DND-41 (cell line): ENCODE results near the gene SMPD2.

ENCODE experiments used
- ATAC-seq: fragments of 200-7000 bp; cut with Tn5 transposase; 3 replicates; pipeline ENCODE4 v1.9.1; 2021; ENCODE audit warnings: low read depth; ENCODE audit not compliant: insufficient read depth
- DNase-seq: peaks from one replicate; pipeline ENCODE4 v3.0.0-alpha.2; 2020
- H2AFZ ChIP-seq: 2 replicates; pipeline ENCODE4 v1.6.0; 2012; ENCODE audit warnings: low read depth, low read length
- H3K27ac ChIP-seq: 2 replicates; pipeline ENCODE4 v1.5.1; 2012; ENCODE audit warnings: low read length, inconsistent platforms
- H3K27me3 ChIP-seq: fragments of 200-600 bp; sonication (generic); 2 replicates; pipeline ENCODE4 v1.6.0; 2012; ENCODE audit warnings: low read length, mild to moderate bottlenecking, inconsistent platforms; ENCODE audit not compliant: insufficient read depth, poor library complexity
- H3K36me3 ChIP-seq: 2 replicates; pipeline ENCODE4 v1.5.1; 2012; ENCODE audit warnings: low read length, inconsistent platforms; ENCODE audit not compliant: insufficient read depth
- H3K4me1 ChIP-seq: 2 replicates; pipeline ENCODE4 v1.5.1; 2012; ENCODE audit warnings: mild to moderate bottlenecking, low read length; ENCODE audit not compliant: insufficient read depth
- H3K4me2 ChIP-seq: 2 replicates; pipeline ENCODE4 v1.6.0; 2012; ENCODE audit warnings: mild to moderate bottlenecking, moderate library complexity, low read length, inconsistent platforms; ENCODE audit not compliant: insufficient read depth
- H3K4me3 ChIP-seq, 2 experiments: fragments of 200-600 bp in 1 of 2; shearing (Covaris generic) in 1 of 2; 2 replicates each; pipeline ENCODE4 v1.5.1; 2012 to 2016; ENCODE audit warnings: inconsistent platforms in 2 of 2, low read length in 2 of 2, mild to moderate bottlenecking in 2 of 2, low read depth in 1 of 2, moderate library complexity in 1 of 2
- H3K79me2 ChIP-seq: 2 replicates; pipeline ENCODE4 v1.6.0; 2012; ENCODE audit warnings: low read length, inconsistent platforms; ENCODE audit not compliant: insufficient read depth
- H3K9ac ChIP-seq: 2 replicates; pipeline ENCODE4 v1.6.0; 2012; ENCODE audit warnings: low read depth, mild to moderate bottlenecking, inconsistent platforms, low read length, moderate library complexity
- H3K9me3 ChIP-seq: 2 replicates; pipeline ENCODE4 v1.5.1; 2012; ENCODE audit warnings: low read length, moderate library complexity, mild to moderate bottlenecking, inconsistent platforms; ENCODE audit not compliant: insufficient read depth, severe bottlenecking
- H4K20me1 ChIP-seq: 2 replicates; pipeline ENCODE4 v1.6.0; 2012; ENCODE audit warnings: low read length; ENCODE audit not compliant: insufficient read depth
- CTCF ChIP-seq: IDR thresholded peaks from 2 replicates; pipeline ENCODE4 v1.5.1; 2012; ENCODE audit warnings: borderline replicate concordance, low read length, moderate library complexity, mild to moderate bottlenecking; ENCODE audit not compliant: poor library complexity, severe bottlenecking; ENCODE audit errors: extremely low read depth
- EZH2 ChIP-seq: IDR thresholded peaks from 3 replicates; pipeline ENCODE4 v1.6.1; 2012; ENCODE audit warnings: borderline replicate concordance, low read depth, mild to moderate bottlenecking, moderate library complexity, low read length, inconsistent platforms; ENCODE audit not compliant: severe bottlenecking

Gene SMPD2

GRCh38 chr6:109456111-109456583 lies 15.6 kb downstream of the SMPD2 start:
- Histone ChIP-seq H3K4me1 (peaks cover 29% of the 10 kb centered on the region), H3K9ac (peak overlapping the region; percentile 92), H3K9me3 (no peaks in the 10 kb centered on the region), H3K79me2 (0 out of 2 replicates have a peak, but pooled peaks cover 2% of the 10 kb centered on the region), H2AFZ (peak overlapping the region; percentile 66), H3K27me3 (no peaks in the 10 kb centered on the region), H4K20me1 (peaks cover 13% of the 10 kb centered on the region; the same call in 1 of the 2 replicates), H3K4me2 (peak overlapping the region; percentile 94), H3K36me3 (peaks cover 38% of the 10 kb centered on the region), H3K27ac (peak overlapping the region; percentile 28; the same call in 1 of the 2 replicates), H3K4me3 (peak overlapping the region; percentile 15 to 97; a peak in 3 of 4 replicates)
- no peak for TF ChIP-seq CTCF
- TF ChIP-seq EZH2, result no peak
- no peak for ATAC-seq
- no peak for DNase-seq

- 0 out of 2 replicates have a peak, but pooled peaks cover 2% of the 10 kb centered on the region for H3K79me2 ChIP-seq
- peaks cover 13% of the 10 kb centered on the region; the same call in 1 of the 2 replicates for H4K20me1 ChIP-seq
- TF ChIP-seq EZH2 (no peak), CTCF (no peak)
- no peak overlapping the region for H2AFZ ChIP-seq
- ATAC-seq (no peak), DNase-seq (no peak)
- H3K36me3 ChIP-seq, result peaks cover 37% of the 10 kb centered on the region
- no peaks in the 10 kb centered on the region for H3K27me3 ChIP-seq
- no peak overlapping the region for H3K4me3 ChIP-seq
- no peaks in the 10 kb centered on the region for H3K9me3 ChIP-seq
- H3K4me2 ChIP-seq, result peak overlapping the region; percentile 94
- no peak overlapping the region for H3K27ac ChIP-seq
- peaks cover 29% of the 10 kb centered on the region for H3K4me1 ChIP-seq
- H3K9ac ChIP-seq, result no peak overlapping the region
Measured at GRCh38 chr6:109456710-109457561, 16.4 kb downstream of the SMPD2 start.

- H4K20me1 ChIP-seq, result peaks cover 13% of the 10 kb centered on the region; the same call in 1 of the 2 replicates
- H3K9ac ChIP-seq, result no peak overlapping the region
- no peak overlapping the region for H3K4me2 ChIP-seq
- no peaks in the 10 kb centered on the region for H3K9me3 ChIP-seq
- H3K27me3 ChIP-seq, result no peaks in the 10 kb centered on the region
- no peak for ATAC-seq
- TF ChIP-seq CTCF (no peak), EZH2 (no peak)
- H3K4me1 ChIP-seq, result peaks cover 29% of the 10 kb centered on the region
- no peak overlapping the region for H3K27ac ChIP-seq
- 0 out of 2 replicates have a peak, but pooled peaks cover 2% of the 10 kb centered on the region for H3K79me2 ChIP-seq
- H3K4me3 ChIP-seq, result no peak overlapping the region
- DNase-seq, result no peak
- no peak overlapping the region for H2AFZ ChIP-seq
- H3K36me3 ChIP-seq, result peaks cover 37% of the 10 kb centered on the region
Measured at GRCh38 chr6:109457562-109457996, 17.1 kb downstream of the SMPD2 start.
